H1 (cell line): ENCODE results near the gene SEZ6. TPM values are rescaled to one million over a fixed set of nuclear protein-coding genes. Genes with fewer than 3 reads are reported as not detected.
A peak's percentile ranks its signal among the peaks of the same experiment; 100 is the strongest.

ENCODE experiments used
- CTCF ChIA-PET: fragments of 300-600 bp; sonication (Branson Sonifier 250); formaldehyde crosslinking; loops from one replicate; lab custom pipeline; 2021; ENCODE audit not compliant: partially characterized antibody; lab: Charles Lee
- POLR2A ChIA-PET: fragments of 300-600 bp; sonication (Branson Sonifier 250); formaldehyde crosslinking; loops from one replicate; lab custom pipeline; 2021; ENCODE audit warnings: inconsistent platforms; ENCODE audit not compliant: partially characterized antibody; lab: Charles Lee
- DNase-seq, 2 experiments: peaks; one replicate each; pipeline versions ENCODE4 v3.0.0 to v3.0.0-alpha.2; 2010 to 2022; ENCODE audit warnings: low spot score in 2 of 2, low read depth in 1 of 2, mixed read lengths in 1 of 2
- FAIRE-seq: peaks from 2 replicates; lab custom pipeline; 2011; peaks lifted over from hg19 to GRCh38; lab: Jason Lieb, UNC
- H2AFZ ChIP-seq: 2 replicates; pipeline ENCODE4 v1.8.1; 2012; ENCODE audit warnings: low read length, inconsistent platforms
- H2AK5ac ChIP-seq: 2 replicates; pipeline ENCODE4 v1.6.1; 2013; ENCODE audit warnings: low read depth, low read length
- H2BK120ac ChIP-seq: replicated peaks from 2 replicates; pipeline ENCODE3; 2013; ENCODE audit warnings: low read depth, low read length, inconsistent platforms
- H2BK12ac ChIP-seq: 2 replicates; pipeline ENCODE4 v1.6.1; 2013; ENCODE audit warnings: low read depth, low read length
- H2BK15ac ChIP-seq: 2 replicates; pipeline ENCODE4 v1.6.1; 2013; ENCODE audit warnings: low read length
- H2BK20ac ChIP-seq: 2 replicates; pipeline ENCODE4 v1.6.1; 2013; ENCODE audit warnings: low read length
- H2BK5ac ChIP-seq: 2 replicates; pipeline ENCODE4 v1.6.1; 2013; ENCODE audit warnings: low read depth, low read length
- H3K14ac ChIP-seq: 2 replicates; pipeline ENCODE4 v1.6.1; 2013; ENCODE audit warnings: inconsistent platforms; ENCODE audit not compliant: insufficient read length
- H3K18ac ChIP-seq: 2 replicates; pipeline ENCODE4 v1.6.1; 2013; ENCODE audit warnings: low read length; ENCODE audit errors: extremely low read depth
- H3K23ac ChIP-seq: 2 replicates; pipeline ENCODE4 v1.6.1; 2013; ENCODE audit warnings: inconsistent platforms; ENCODE audit not compliant: insufficient read length
- H3K23me2 ChIP-seq: 2 replicates; pipeline ENCODE4 v1.6.1; 2013; ENCODE audit warnings: low read depth, low read length
- H3K27ac ChIP-seq: 2 replicates; pipeline ENCODE4 v1.6.1; 2011; ENCODE audit warnings: low read depth, low read length, inconsistent platforms
- H3K27me3 ChIP-seq, 4 experiments: replicated peaks in 1 of 4; 1 replicate in 1 of 4; 2 replicates in 3 of 4; pipeline versions ENCODE4 v1.6.1 to v1.8.1; 2011 to 2013; ENCODE audit warnings: low read length in 3 of 4, mild to moderate bottlenecking in 3 of 4, inconsistent platforms in 2 of 4, mixed read lengths in 2 of 4, moderate library complexity in 1 of 4; ENCODE audit not compliant: control insufficient read depth in 3 of 4, insufficient read depth in 3 of 4; ENCODE audit errors: extremely low read depth in 1 of 4
- H3K36me3 ChIP-seq, 4 experiments: 2 replicates each; pipeline versions ENCODE4 v1.6.1 to v1.8.1; 2011 to 2013; ENCODE audit warnings: mild to moderate bottlenecking in 4 of 4, low read length in 3 of 4, moderate library complexity in 2 of 4, control low read depth in 1 of 4, inconsistent platforms in 1 of 4; ENCODE audit not compliant: insufficient read depth in 4 of 4, control insufficient read depth in 2 of 4
- H3K4ac ChIP-seq: replicated peaks from 2 replicates; pipeline ENCODE3; 2013; ENCODE audit warnings: low read length, low read depth, mixed read lengths, inconsistent platforms; ENCODE audit not compliant: insufficient read length
- H3K4me1 ChIP-seq, 4 experiments: replicated peaks in 1 of 4; 1 replicate in 1 of 4; 2 replicates in 3 of 4; pipeline versions ENCODE4 v1.6.1 to v1.8.1; 2011 to 2013; ENCODE audit warnings: low read length in 3 of 4, inconsistent platforms in 2 of 4, mixed read lengths in 1 of 4; ENCODE audit not compliant: insufficient read depth in 4 of 4, control insufficient read depth in 3 of 4
- H3K4me2 ChIP-seq, 2 experiments: 2 replicates each; pipeline versions ENCODE4 v1.6.1 to v1.8.1; 2011 to 2013; ENCODE audit warnings: low read depth in 2 of 2, low read length in 2 of 2, control low read depth in 1 of 2, inconsistent platforms in 1 of 2, mild to moderate bottlenecking in 1 of 2; ENCODE audit not compliant: insufficient read depth in 1 of 2
- H3K4me3 ChIP-seq, 4 experiments: fragments of 200-600, 300-600 bp in 1 of 4; sonication (generic), shearing (Covaris generic), sonication (Bioruptor Twin) in 1 of 4; 2 replicates each; pipeline versions ENCODE4 v1.5.1 to v1.8.1; 2011 to 2016; ENCODE audit warnings: low read length in 4 of 4, low read depth in 3 of 4, control low read depth in 2 of 4, inconsistent platforms in 2 of 4, mild to moderate bottlenecking in 2 of 4, mixed read lengths in 1 of 4, moderate library complexity in 1 of 4; ENCODE audit not compliant: insufficient read depth in 2 of 4; ENCODE audit errors: extremely low read depth in 1 of 4
- H3K56ac ChIP-seq: replicated peaks from 2 replicates; pipeline ENCODE3; 2013; ENCODE audit warnings: low read depth, mild to moderate bottlenecking, mixed read lengths, low read length, inconsistent platforms; ENCODE audit not compliant: insufficient read length
- H3K79me1 ChIP-seq: 2 replicates; pipeline ENCODE4 v1.6.1; 2013; ENCODE audit warnings: low read depth, low read length, control low read depth
- H3K79me2 ChIP-seq, 2 experiments: 2 replicates each; pipeline versions ENCODE4 v1.6.1 to v1.8.1; 2012 to 2013; ENCODE audit warnings: low read length in 2 of 2, mild to moderate bottlenecking in 2 of 2, inconsistent platforms in 1 of 2; ENCODE audit not compliant: insufficient read depth in 2 of 2, control insufficient read depth in 1 of 2
- H3K9ac ChIP-seq, 4 experiments: replicated peaks in 1 of 4; 1 replicate in 1 of 4; 2 replicates in 3 of 4; pipeline versions ENCODE4 v1.6.1 to v1.8.1; 2011 to 2013; ENCODE audit warnings: low read depth in 3 of 4, low read length in 3 of 4, control low read depth in 2 of 4, mild to moderate bottlenecking in 2 of 4, moderate library complexity in 2 of 4, inconsistent platforms in 1 of 4; ENCODE audit errors: extremely low read depth in 1 of 4
- H3K9me3 ChIP-seq, 2 experiments: 2 replicates each; pipeline versions ENCODE4 v1.6.1 to v1.8.1; 2012 to 2013; ENCODE audit warnings: mild to moderate bottlenecking in 2 of 2, moderate library complexity in 2 of 2, control low read depth in 1 of 2, inconsistent platforms in 1 of 2, low read depth in 1 of 2, low read length in 1 of 2, mixed read lengths in 1 of 2; ENCODE audit not compliant: insufficient read depth in 2 of 2
- H4K20me1 ChIP-seq, 2 experiments: replicated peaks in 1 of 2; 2 replicates each; pipeline versions ENCODE3 to v1.8.1; 2011 to 2013; ENCODE audit warnings: inconsistent platforms in 2 of 2, low read length in 2 of 2, mild to moderate bottlenecking in 1 of 2; ENCODE audit not compliant: insufficient read depth in 2 of 2, control insufficient read depth in 1 of 2
- H4K5ac ChIP-seq: 2 replicates; pipeline ENCODE4 v1.6.1; 2013; ENCODE audit warnings: low read length, low read depth, mixed read lengths, inconsistent platforms; ENCODE audit not compliant: insufficient read length
- H4K8ac ChIP-seq: 2 replicates; pipeline ENCODE4 v1.8.0; 2013; ENCODE audit warnings: mild to moderate bottlenecking, moderate library complexity, low read length, inconsistent platforms; ENCODE audit not compliant: insufficient read depth; ENCODE audit errors: extremely low read depth
- H4K91ac ChIP-seq: replicated peaks from 2 replicates; pipeline ENCODE3; 2013; ENCODE audit warnings: low read length, mixed read lengths, inconsistent platforms; ENCODE audit not compliant: insufficient read length
- ASH2L ChIP-seq: fragments of 200-600, 300-600 bp; sonication (generic); IDR thresholded peaks from one replicate; pipeline ENCODE4 v1.7.1; 2017; ENCODE audit warnings: low read length
- BRCA1 ChIP-seq: IDR thresholded peaks from 2 replicates; pipeline ENCODE4 v1.6.1; 2012; ENCODE audit warnings: low read depth, low read length, improper control_type of control experiment
- POU5F1 ChIP-seq: IDR thresholded peaks from 2 replicates; pipeline ENCODE4 v1.6.1; 2011; ENCODE audit warnings: low read depth, mild to moderate bottlenecking, low read length, moderate library complexity
- RXRA ChIP-seq: IDR thresholded peaks from 2 replicates; pipeline ENCODE4 v1.6.1; 2011; ENCODE audit warnings: low read depth, mild to moderate bottlenecking, low read length, moderate library complexity; ENCODE audit not compliant: insufficient read depth
- SAP30 ChIP-seq: fragments of 300-600 bp; sonication (generic); IDR thresholded peaks from 2 replicates; pipeline ENCODE4 v1.7.1; 2012; ENCODE audit warnings: low read length, moderate library complexity, mild to moderate bottlenecking, inconsistent platforms; ENCODE audit not compliant: insufficient read depth, insufficient replicate concordance
- USF2 ChIP-seq: IDR thresholded peaks from 2 replicates; pipeline ENCODE4 v1.6.1; 2011; ENCODE audit warnings: low read length, improper control_type of control experiment
- WGBS, 2 experiments: shearing (Covaris generic) in 1 of 2; methylation state at CpG; one replicate each; pipeline versions ENCODE4 v1.1.6 to v1.1.7; 2013 to 2015; ENCODE audit warnings: low lambda C conversion rate in 2 of 2, mixed read lengths in 2 of 2, inconsistent platforms in 1 of 2, low coverage in 1 of 2, missing lambda C conversion rate in 1 of 2; ENCODE audit not compliant: insufficient replicate concordance in 2 of 2, insufficient coverage in 1 of 2, insufficient read length in 1 of 2; ENCODE audit errors: extremely low coverage in 1 of 2, missing lambda C conversion rate in 1 of 2; 5-methylcytosine and 5-hydroxymethylcytosine counted together
- polyA plus RNA-seq, 7 experiments: library from polyadenylated mRNA; depleted of rRNA in 3 of 7; stranded (reverse) in 5 of 7; unstranded in 2 of 7; fragments of >200 nt in 5 of 7; fragments of 200-250 nt in 2 of 7; gene quantifications; 1 replicate in 5 of 7; 2 replicates in 1 of 7; 4 replicates in 1 of 7; pipeline versions ENCODE4 v1.2.1 to v1.2.3, GENCODE V29; 2011 to 2013; ENCODE audit warnings: missing spikeins in 2 of 7, mixed read lengths in 2 of 7
- total RNA-seq: library from RNA; stranded (reverse); fragmentation: NEBNext Ultra II Directional; extraction: Animal tissue kit (Norgen Biotek cat#: 25700); gene quantifications from 2 replicates; pipeline ENCODE4 v1.2.1, GENCODE V29; 2021

The SEZ6 gene
- total and polyA plus RNA-seq, 2 of the 8 experiments (the other 6 are each of a cell fraction or from before 2014, with no cell fraction given): 6.9 to 16.1 TPM

DNA sequence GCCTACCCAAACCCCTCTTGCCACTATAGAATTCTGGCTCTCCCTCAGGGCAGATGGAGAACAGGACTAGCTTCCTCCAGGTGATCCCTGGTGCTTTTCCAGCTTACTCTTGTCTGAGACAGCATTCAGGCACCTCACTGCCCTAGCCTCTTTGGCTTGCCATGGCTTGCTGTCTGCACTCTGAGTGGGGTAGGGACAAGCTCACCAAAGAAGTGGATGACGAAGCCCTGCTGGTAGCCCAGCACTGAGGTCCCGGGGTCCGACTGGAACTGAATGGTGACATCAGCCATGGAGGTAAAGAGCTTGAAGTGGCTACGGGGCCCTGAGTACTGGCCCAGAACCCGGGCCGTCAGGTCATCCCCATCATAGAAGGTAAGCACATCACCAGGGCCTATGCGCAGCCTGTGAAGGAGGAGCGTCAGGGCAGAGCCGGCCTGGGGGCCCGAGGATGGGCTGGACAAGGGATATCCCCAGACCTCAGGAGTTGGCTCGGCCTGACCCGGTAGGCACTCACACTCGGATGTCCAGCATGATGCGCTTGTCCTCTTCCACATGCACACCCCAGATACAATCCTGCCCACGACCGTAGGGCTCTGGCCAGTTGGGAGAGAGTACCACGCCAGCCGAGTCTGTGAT, 46.9 kb downstream of the SEZ6 start:
- POLR2A ChIA-PET: interaction anchor here (1.6 to 1.9 kb wide), 2 partner anchors 11 to 158 kb away, joined by 4 to 6 read pairs; no protein-coding TSS in a partner anchor
- DNase-seq: no peak

More for the DNA sequence above, 46.9 kb downstream of the SEZ6 start:
- Histone ChIP-seq H3K36me3 (no peaks in the 10 kb centered on the region), H2AFZ (no peak overlapping the region), H3K9me3 (no peaks in the 10 kb centered on the region), H2BK15ac (no peak overlapping the region), H4K20me1 (no peaks in the 10 kb centered on the region), H3K4me1 (peaks cover 0 to 9% (median 5%) of the 10 kb centered on the region in 4 experiments; a peak in 3 of 7 replicates), H3K27ac (no peak overlapping the region), H3K27me3 (no peaks in the 10 kb centered on the region; a peak in 1 of 7 replicates), H3K23me2 (no peaks in the 10 kb centered on the region), H2BK12ac (no peak overlapping the region), H3K4me3 (no peak overlapping the region), H3K23ac (no peak overlapping the region), H4K8ac (peak overlapping the region; percentile 29; the same call in 1 of the 2 replicates), H2BK120ac (no peak overlapping the region), H3K56ac (no peak overlapping the region), H4K5ac (no peak overlapping the region), H3K79me2 (no peaks in the 10 kb centered on the region), H2AK5ac (no peak overlapping the region), H3K4ac (no peak overlapping the region), H2BK5ac (no peak overlapping the region), H2BK20ac (no peak overlapping the region), H3K14ac (no peak overlapping the region), H3K18ac (no peak overlapping the region), H3K79me1 (no peaks in the 10 kb centered on the region; the same call in 1 of the 2 replicates), H4K91ac (no peak overlapping the region), H3K4me2 (no peak overlapping the region), H3K9ac (no peak overlapping the region)
- FAIRE-seq: no peak
- CTCF ChIA-PET: interaction anchor here (0.6 to 15.6 kb wide), 6 partner anchors 9 to 156 kb away, joined by 3 to 548 read pairs (median 4); no protein-coding TSS in a partner anchor
- WGBS, 2 experiments: 93% methylated on average over 18 of the region's 18 CpGs; no CpG with 5 or more reads in 1 of the 2 experiments
- TF ChIP-seq SAP30 (no peak), ASH2L (no peak), USF2 (no peak), RXRA (no peak), BRCA1 (no peak), POU5F1 (no peak)
